H1 (cell line): Measurements from ENCODE around the gene PLP2. TPM values are rescaled to one million over a fixed set of nuclear protein-coding genes. Genes with fewer than 3 reads are reported as not detected.

Experiments used
- CHD2 ChIP-seq: IDR thresholded peaks from 2 replicates; pipeline ENCODE4 v1.6.1; 2012; ENCODE audit warnings: low read length, improper control_type of control experiment
- CTBP2 ChIP-seq: IDR thresholded peaks from 2 replicates; pipeline ENCODE4 v1.7.0; 2011; ENCODE audit warnings: borderline replicate concordance, mild to moderate bottlenecking, moderate library complexity, mixed read lengths, low read length; ENCODE audit not compliant: insufficient read depth, insufficient read length
- HDAC2 ChIP-seq, 2 experiments: fragments of 300-600 bp in 1 of 2; sonication (generic) in 1 of 2; IDR thresholded peaks; 2 replicates each; pipeline ENCODE4 v1.6.1; 2011 to 2012; ENCODE audit warnings: low read depth in 2 of 2, low read length in 2 of 2, mild to moderate bottlenecking in 2 of 2, moderate library complexity in 2 of 2, borderline replicate concordance in 1 of 2, inconsistent platforms in 1 of 2
- HDAC6 ChIP-seq: IDR thresholded peaks from one replicate; pipeline ENCODE4 v1.7.1; 2012; ENCODE audit warnings: low read depth, mild to moderate bottlenecking, inconsistent platforms, low read length, moderate library complexity
- KDM1A ChIP-seq: fragments of 200-600, 300-600 bp; sonication (generic); IDR thresholded peaks from 2 replicates; pipeline ENCODE4 v1.7.1; 2016; ENCODE audit warnings: mild to moderate bottlenecking, low read length, borderline replicate concordance
- NRF1 ChIP-seq: IDR thresholded peaks from 2 replicates; pipeline ENCODE4 v1.6.1; 2011; ENCODE audit warnings: mild to moderate bottlenecking, low read depth, low read length, improper control_type of control experiment
- POU5F1 ChIP-seq: IDR thresholded peaks from 2 replicates; pipeline ENCODE4 v1.6.1; 2011; ENCODE audit warnings: low read depth, mild to moderate bottlenecking, low read length, moderate library complexity
- RBBP5 ChIP-seq: IDR thresholded peaks from 2 replicates; pipeline ENCODE4 v1.7.1; 2012; ENCODE audit warnings: low read depth, mild to moderate bottlenecking, inconsistent platforms, low read length, moderate library complexity, borderline replicate concordance
- SAP30 ChIP-seq: fragments of 300-600 bp; sonication (generic); IDR thresholded peaks from 2 replicates; pipeline ENCODE4 v1.7.1; 2012; ENCODE audit warnings: low read length, moderate library complexity, mild to moderate bottlenecking, inconsistent platforms; ENCODE audit not compliant: insufficient read depth, insufficient replicate concordance
- SP4 ChIP-seq: IDR thresholded peaks from 2 replicates; pipeline ENCODE4 v1.6.1; 2012; ENCODE audit warnings: low read length, inconsistent platforms
- TEAD4 ChIP-seq: IDR thresholded peaks from 2 replicates; pipeline ENCODE4 v1.6.1; 2012; ENCODE audit warnings: low read depth, low read length, inconsistent platforms, mixed read lengths
- polyA plus RNA-seq, 7 experiments: library from polyadenylated mRNA; depleted of rRNA in 3 of 7; stranded (reverse) in 5 of 7; unstranded in 2 of 7; fragments of >200 nt in 5 of 7; fragments of 200-250 nt in 2 of 7; gene quantifications; 1 replicate in 5 of 7; 2 replicates in 1 of 7; 4 replicates in 1 of 7; pipeline versions ENCODE4 v1.2.1 to v1.2.3, GENCODE V29; 2011 to 2013; ENCODE audit warnings: missing spikeins in 2 of 7, mixed read lengths in 2 of 7
- total RNA-seq: library from RNA; stranded (reverse); fragmentation: NEBNext Ultra II Directional; extraction: Animal tissue kit (Norgen Biotek cat#: 25700); gene quantifications from 2 replicates; pipeline ENCODE4 v1.2.1, GENCODE V29; 2021
- TF ChIP-seq, protein P1 (sequence below): fragments of 300-600 bp; sonication (generic); IDR thresholded peaks from 2 replicates; pipeline ENCODE4 v1.7.1; 2012; ENCODE audit warnings: low read length, moderate library complexity, mild to moderate bottlenecking, inconsistent platforms; ENCODE audit not compliant: insufficient replicate concordance

PLP2 gene
- total and polyA plus RNA-seq, 2 of the 8 experiments (the other 6 are each of a cell fraction or from before 2014, with no cell fraction given), result 10.3 to 23.4 TPM

GRCh38 chrX:49160908-49161307 is 10.8 kb upstream of the PLP2 start (continued):
- TF ChIP-seq, protein P1, sequence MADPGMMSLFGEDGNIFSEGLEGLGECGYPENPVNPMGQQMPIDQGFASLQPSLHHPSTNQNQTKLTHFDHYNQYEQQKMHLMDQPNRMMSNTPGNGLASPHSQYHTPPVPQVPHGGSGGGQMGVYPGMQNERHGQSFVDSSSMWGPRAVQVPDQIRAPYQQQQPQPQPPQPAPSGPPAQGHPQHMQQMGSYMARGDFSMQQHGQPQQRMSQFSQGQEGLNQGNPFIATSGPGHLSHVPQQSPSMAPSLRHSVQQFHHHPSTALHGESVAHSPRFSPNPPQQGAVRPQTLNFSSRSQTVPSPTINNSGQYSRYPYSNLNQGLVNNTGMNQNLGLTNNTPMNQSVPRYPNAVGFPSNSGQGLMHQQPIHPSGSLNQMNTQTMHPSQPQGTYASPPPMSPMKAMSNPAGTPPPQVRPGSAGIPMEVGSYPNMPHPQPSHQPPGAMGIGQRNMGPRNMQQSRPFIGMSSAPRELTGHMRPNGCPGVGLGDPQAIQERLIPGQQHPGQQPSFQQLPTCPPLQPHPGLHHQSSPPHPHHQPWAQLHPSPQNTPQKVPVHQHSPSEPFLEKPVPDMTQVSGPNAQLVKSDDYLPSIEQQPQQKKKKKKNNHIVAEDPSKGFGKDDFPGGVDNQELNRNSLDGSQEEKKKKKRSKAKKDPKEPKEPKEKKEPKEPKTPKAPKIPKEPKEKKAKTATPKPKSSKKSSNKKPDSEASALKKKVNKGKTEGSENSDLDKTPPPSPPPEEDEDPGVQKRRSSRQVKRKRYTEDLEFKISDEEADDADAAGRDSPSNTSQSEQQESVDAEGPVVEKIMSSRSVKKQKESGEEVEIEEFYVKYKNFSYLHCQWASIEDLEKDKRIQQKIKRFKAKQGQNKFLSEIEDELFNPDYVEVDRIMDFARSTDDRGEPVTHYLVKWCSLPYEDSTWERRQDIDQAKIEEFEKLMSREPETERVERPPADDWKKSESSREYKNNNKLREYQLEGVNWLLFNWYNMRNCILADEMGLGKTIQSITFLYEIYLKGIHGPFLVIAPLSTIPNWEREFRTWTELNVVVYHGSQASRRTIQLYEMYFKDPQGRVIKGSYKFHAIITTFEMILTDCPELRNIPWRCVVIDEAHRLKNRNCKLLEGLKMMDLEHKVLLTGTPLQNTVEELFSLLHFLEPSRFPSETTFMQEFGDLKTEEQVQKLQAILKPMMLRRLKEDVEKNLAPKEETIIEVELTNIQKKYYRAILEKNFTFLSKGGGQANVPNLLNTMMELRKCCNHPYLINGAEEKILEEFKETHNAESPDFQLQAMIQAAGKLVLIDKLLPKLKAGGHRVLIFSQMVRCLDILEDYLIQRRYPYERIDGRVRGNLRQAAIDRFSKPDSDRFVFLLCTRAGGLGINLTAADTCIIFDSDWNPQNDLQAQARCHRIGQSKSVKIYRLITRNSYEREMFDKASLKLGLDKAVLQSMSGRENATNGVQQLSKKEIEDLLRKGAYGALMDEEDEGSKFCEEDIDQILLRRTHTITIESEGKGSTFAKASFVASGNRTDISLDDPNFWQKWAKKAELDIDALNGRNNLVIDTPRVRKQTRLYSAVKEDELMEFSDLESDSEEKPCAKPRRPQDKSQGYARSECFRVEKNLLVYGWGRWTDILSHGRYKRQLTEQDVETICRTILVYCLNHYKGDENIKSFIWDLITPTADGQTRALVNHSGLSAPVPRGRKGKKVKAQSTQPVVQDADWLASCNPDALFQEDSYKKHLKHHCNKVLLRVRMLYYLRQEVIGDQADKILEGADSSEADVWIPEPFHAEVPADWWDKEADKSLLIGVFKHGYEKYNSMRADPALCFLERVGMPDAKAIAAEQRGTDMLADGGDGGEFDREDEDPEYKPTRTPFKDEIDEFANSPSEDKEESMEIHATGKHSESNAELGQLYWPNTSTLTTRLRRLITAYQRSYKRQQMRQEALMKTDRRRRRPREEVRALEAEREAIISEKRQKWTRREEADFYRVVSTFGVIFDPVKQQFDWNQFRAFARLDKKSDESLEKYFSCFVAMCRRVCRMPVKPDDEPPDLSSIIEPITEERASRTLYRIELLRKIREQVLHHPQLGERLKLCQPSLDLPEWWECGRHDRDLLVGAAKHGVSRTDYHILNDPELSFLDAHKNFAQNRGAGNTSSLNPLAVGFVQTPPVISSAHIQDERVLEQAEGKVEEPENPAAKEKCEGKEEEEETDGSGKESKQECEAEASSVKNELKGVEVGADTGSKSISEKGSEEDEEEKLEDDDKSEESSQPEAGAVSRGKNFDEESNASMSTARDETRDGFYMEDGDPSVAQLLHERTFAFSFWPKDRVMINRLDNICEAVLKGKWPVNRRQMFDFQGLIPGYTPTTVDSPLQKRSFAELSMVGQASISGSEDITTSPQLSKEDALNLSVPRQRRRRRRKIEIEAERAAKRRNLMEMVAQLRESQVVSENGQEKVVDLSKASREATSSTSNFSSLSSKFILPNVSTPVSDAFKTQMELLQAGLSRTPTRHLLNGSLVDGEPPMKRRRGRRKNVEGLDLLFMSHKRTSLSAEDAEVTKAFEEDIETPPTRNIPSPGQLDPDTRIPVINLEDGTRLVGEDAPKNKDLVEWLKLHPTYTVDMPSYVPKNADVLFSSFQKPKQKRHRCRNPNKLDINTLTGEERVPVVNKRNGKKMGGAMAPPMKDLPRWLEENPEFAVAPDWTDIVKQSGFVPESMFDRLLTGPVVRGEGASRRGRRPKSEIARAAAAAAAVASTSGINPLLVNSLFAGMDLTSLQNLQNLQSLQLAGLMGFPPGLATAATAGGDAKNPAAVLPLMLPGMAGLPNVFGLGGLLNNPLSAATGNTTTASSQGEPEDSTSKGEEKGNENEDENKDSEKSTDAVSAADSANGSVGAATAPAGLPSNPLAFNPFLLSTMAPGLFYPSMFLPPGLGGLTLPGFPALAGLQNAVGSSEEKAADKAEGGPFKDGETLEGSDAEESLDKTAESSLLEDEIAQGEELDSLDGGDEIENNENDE, result no peak
- TF ChIP-seq HDAC6 (no peak), HDAC2 (IDR thresholded peaks at IDR 0.05; ENCODE audit: borderline replicate concordance in 1 of 2, low read depth in 2 of 2, low read length in 2 of 2) (no peak), KDM1A (no peak), POU5F1 (no peak), RBBP5 (no peak), NRF1 (no peak), SP4 (no peak), CTBP2 (no peak), TEAD4 (no peak), SAP30 (no peak), CHD2 (no peak)
